Calu3 (cell line): ENCODE data around the gene MCC. TPM values are rescaled to one million over a fixed set of nuclear protein-coding genes. Genes with fewer than 3 reads are reported as not detected.

Source experiments
- BruUV-seq: library from RNA; stranded (reverse); fragments of 400-500 nt; replicated peaks from 2 replicates; lab custom pipeline; 2021; lab: Mats Ljungman, UMichigan
- CTCF ChIA-PET: fragments of 300-600 bp; sonication (Branson Sonifier 250); formaldehyde crosslinking; loops from one replicate; lab custom pipeline; 2022; ENCODE audit warnings: antibody characterized with exemption; lab: Charles Lee
- DNase-seq: peaks from one replicate; pipeline ENCODE4 v3.0.0; 2022
- H3K27ac Mint-ChIP-seq: one replicate; pipeline ENCODE4 v1.8.0; 2022; ENCODE audit warnings: mixed read lengths; ENCODE audit not compliant: unreplicated experiment
- H3K27me3 Mint-ChIP-seq: one replicate; pipeline ENCODE4 v1.8.0; 2022; ENCODE audit warnings: mixed read lengths; ENCODE audit not compliant: unreplicated experiment
- H3K36me3 Mint-ChIP-seq: one replicate; pipeline ENCODE4 v1.8.0; 2022; ENCODE audit warnings: mild to moderate bottlenecking, moderate library complexity, mixed read lengths; ENCODE audit not compliant: insufficient read depth, unreplicated experiment
- H3K4me1 Mint-ChIP-seq: one replicate; pipeline ENCODE4 v1.8.0; 2022; ENCODE audit warnings: mild to moderate bottlenecking, low read depth, mixed read lengths; ENCODE audit not compliant: unreplicated experiment
- H3K4me3 Mint-ChIP-seq: one replicate; pipeline ENCODE4 v1.8.0; 2022; ENCODE audit warnings: mild to moderate bottlenecking, low read depth, moderate library complexity, mixed read lengths; ENCODE audit not compliant: unreplicated experiment
- H3K9me3 Mint-ChIP-seq: one replicate; pipeline ENCODE4 v1.8.0; 2022; ENCODE audit warnings: low read depth, mixed read lengths; ENCODE audit not compliant: unreplicated experiment
- CTCF ChIP-seq: fragments of 200-600 bp; IDR thresholded peaks from one replicate; pipeline ENCODE4 v1.8.0; 2022; ENCODE audit warnings: antibody characterized with exemption; ENCODE audit not compliant: unreplicated experiment
- intact Hi-C: fragments of 100-400 bp; cut with micrococcal nuclease; formaldehyde crosslinking; loops from one replicate; pipeline ENCODE4 v1.10.0; 2022; ENCODE audit not compliant: unreplicated experiment
- total RNA-seq: library from RNA; stranded (reverse); gene quantifications from 2 replicates; pipeline ENCODE4 v1.2.3, GENCODE V29; 2022

The MCC gene
- total RNA-seq, 1 experiment from 2014 or later = 2.8 TPM

- no TSS peak for BruUV-seq
- Mint-ChIP-seq H3K36me3 (peaks cover 43% of the 10 kb centered on the region), H3K9me3 (no peaks in the 10 kb centered on the region), H3K4me3 (peak overlapping the region; percentile 83), H3K4me1 (peaks cover 42% of the 10 kb centered on the region), H3K27ac (peak overlapping the region; percentile 72), H3K27me3 (no peaks in the 10 kb centered on the region)
- intact Hi-C loops = no loop called here
- CTCF ChIA-PET = interaction anchor here (0.6 to 1.4 kb wide), 2 partner anchors 17 to 19 kb away, joined by 3 to 4 read pairs; no protein-coding TSS in a partner anchor
- TF ChIP-seq CTCF = no peak
- no peak for DNase-seq
Measured at GRCh38 chr5:112978836-112979235, 509.4 kb downstream of the MCC start.

GRCh38 chr5:112977440-112977861 lies 510.8 kb downstream of the MCC start:
- peaks cover 32% of the 10 kb centered on the region for H3K4me1 Mint-ChIP-seq
- H3K27ac Mint-ChIP-seq = peak overlapping the region; percentile 72
- peak overlapping the region; percentile 83 for H3K4me3 Mint-ChIP-seq
- CTCF ChIA-PET = no interaction called here
- H3K36me3 Mint-ChIP-seq = peaks cover 39% of the 10 kb centered on the region
- BruUV-seq = TSS peak; percentile 60
- TF ChIP-seq CTCF = no peak
- no peaks in the 10 kb centered on the region for H3K27me3 Mint-ChIP-seq
- no peaks in the 10 kb centered on the region for H3K9me3 Mint-ChIP-seq
- no peak for DNase-seq
- intact Hi-C loops = no loop called here

GRCh38 chr5:112976432-112977309 lies 511.6 kb downstream of the MCC start, which contains the start of gene DCP2:
DCP2 (plus strand) TSS chr5:112976798; CDS start chr5:112976934, 136 bp downstream.
- CTCF ChIA-PET = interaction anchor here (0.7 to 1.3 kb wide), 6 partner anchors 12 to 98 kb away, joined by 3 to 9 read pairs (median 4); partner anchors contain the start of gene REEP5
- Mint-ChIP-seq H3K4me1 (peaks cover 30% of the 10 kb centered on the region), H3K9me3 (no peaks in the 10 kb centered on the region), H3K27me3 (no peaks in the 10 kb centered on the region), H3K36me3 (peaks cover 39% of the 10 kb centered on the region), H3K27ac (peak within 1 kb of the TSS; percentile 72), H3K4me3 (peak within 1 kb of the TSS; percentile 83)
- BruUV-seq = no TSS peak
- no peak for TF ChIP-seq CTCF
- peak; percentile 97 for DNase-seq
- intact Hi-C loops = no loop called here

GRCh38 chr5:112975721-112976431 lies 512.4 kb downstream of the MCC start:
- H3K4me1 Mint-ChIP-seq = peaks cover 30% of the 10 kb centered on the region
- H3K36me3 Mint-ChIP-seq = peaks cover 39% of the 10 kb centered on the region
- CTCF ChIA-PET = interaction anchor here (0.7 to 1.3 kb wide), 6 partner anchors 11 to 97 kb away, joined by 3 to 9 read pairs (median 4); partner anchors contain the start of gene REEP5
- intact Hi-C loops = no loop called here
- no peaks in the 10 kb centered on the region for H3K27me3 Mint-ChIP-seq
- no TSS peak for BruUV-seq
- no peaks in the 10 kb centered on the region for H3K9me3 Mint-ChIP-seq
- peak overlapping the region; percentile 72 for H3K27ac Mint-ChIP-seq
- no peak for TF ChIP-seq CTCF
- DNase-seq = no peak
- H3K4me3 Mint-ChIP-seq = peak overlapping the region; percentile 83
